Lower lobe of right lung (tissue), 2 donors: ENCODE measurements around the gene UBE2I. TPM values are rescaled to one million over a fixed set of nuclear protein-coding genes. Genes with fewer than 3 reads are reported as not detected.

Experiments
- ATAC-seq, 2 donors: fragments of 200-7000 bp; cut with Tn5 transposase; one replicate each; pipeline ENCODE4 v1.9.1; 2020 to 2022; ENCODE audit warnings: mild to moderate bottlenecking in 2 of 2, moderate library complexity in 2 of 2
- DNase-seq: peaks from one replicate; pipeline ENCODE4 v3.0.0-alpha.2; 2020
- H3K27ac ChIP-seq: fragments of 200-600 bp; one replicate; pipeline ENCODE4 v1.8.0; 2022
- H3K27me3 ChIP-seq: fragments of 200-600 bp; one replicate; pipeline ENCODE4 v1.8.0; 2022; ENCODE audit warnings: low read depth
- H3K36me3 ChIP-seq: fragments of 200-600 bp; one replicate; pipeline ENCODE4 v1.8.0; 2022; ENCODE audit warnings: mild to moderate bottlenecking
- H3K4me1 ChIP-seq: fragments of 200-600 bp; one replicate; pipeline ENCODE4 v1.8.0; 2022
- H3K4me3 ChIP-seq: fragments of 200-600 bp; one replicate; pipeline ENCODE4 v1.8.0; 2022; ENCODE audit warnings: mild to moderate bottlenecking
- H3K9me3 ChIP-seq: fragments of 200-600 bp; one replicate; pipeline ENCODE4 v1.8.0; 2022
- intact Hi-C: fragments of 100-400 bp; cut with DNase I; formaldehyde crosslinking; loops from one replicate; pipeline ENCODE4 v1.11.0; 2022
- total RNA-seq: library from RNA; stranded (reverse); fragmentation: NEBNext Ultra II Directional; extraction: Animal tissue kit (Norgen Biotek cat#: 25700); gene quantifications from one replicate; pipeline ENCODE4 v1.2.1, GENCODE V29; 2021
- TF ChIP-seq, protein P1 (sequence below): fragments of 200-600 bp; IDR thresholded peaks from one replicate; pipeline ENCODE4 v1.8.0; 2022; ENCODE audit warnings: antibody characterized with exemption, mild to moderate bottlenecking
- donor health status: DM: no; HTN: yes; CAD: no; lungs with severe emphysema.

Gene UBE2I
- total RNA-seq, 1 donor from 2014 or later = 93.4 TPM

DNA sequence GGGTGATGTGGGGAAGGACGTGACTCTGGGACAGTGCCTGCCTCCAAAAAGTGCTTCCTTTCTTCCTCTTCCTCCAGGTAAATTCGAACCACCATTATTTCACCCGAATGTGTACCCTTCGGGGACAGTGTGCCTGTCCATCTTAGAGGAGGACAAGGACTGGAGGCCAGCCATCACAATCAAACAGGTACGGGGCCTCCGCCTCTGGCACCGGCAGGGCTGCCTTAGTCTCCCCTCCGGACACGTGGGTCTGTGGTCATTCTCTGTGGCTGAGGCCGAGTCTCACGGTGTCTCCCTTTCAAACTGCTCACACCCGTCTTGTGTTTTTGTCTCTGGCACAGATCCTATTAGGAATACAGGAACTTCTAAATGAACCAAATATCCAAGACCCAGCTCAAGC lies 10.7 kb downstream of the UBE2I start:
- peaks cover 98% of the 10 kb centered on the region for H3K36me3 ChIP-seq
- no peaks in the 10 kb centered on the region for H3K4me1 ChIP-seq
- no peaks in the 10 kb centered on the region for H3K27me3 ChIP-seq
- ATAC-seq = no peak
- no peak for DNase-seq
- TF ChIP-seq, protein P1, sequence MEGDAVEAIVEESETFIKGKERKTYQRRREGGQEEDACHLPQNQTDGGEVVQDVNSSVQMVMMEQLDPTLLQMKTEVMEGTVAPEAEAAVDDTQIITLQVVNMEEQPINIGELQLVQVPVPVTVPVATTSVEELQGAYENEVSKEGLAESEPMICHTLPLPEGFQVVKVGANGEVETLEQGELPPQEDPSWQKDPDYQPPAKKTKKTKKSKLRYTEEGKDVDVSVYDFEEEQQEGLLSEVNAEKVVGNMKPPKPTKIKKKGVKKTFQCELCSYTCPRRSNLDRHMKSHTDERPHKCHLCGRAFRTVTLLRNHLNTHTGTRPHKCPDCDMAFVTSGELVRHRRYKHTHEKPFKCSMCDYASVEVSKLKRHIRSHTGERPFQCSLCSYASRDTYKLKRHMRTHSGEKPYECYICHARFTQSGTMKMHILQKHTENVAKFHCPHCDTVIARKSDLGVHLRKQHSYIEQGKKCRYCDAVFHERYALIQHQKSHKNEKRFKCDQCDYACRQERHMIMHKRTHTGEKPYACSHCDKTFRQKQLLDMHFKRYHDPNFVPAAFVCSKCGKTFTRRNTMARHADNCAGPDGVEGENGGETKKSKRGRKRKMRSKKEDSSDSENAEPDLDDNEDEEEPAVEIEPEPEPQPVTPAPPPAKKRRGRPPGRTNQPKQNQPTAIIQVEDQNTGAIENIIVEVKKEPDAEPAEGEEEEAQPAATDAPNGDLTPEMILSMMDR = no peak
- intact Hi-C loops = no loop called here
- no peak overlapping the region for H3K27ac ChIP-seq
- H3K9me3 ChIP-seq = no peaks in the 10 kb centered on the region
- H3K4me3 ChIP-seq = no peak overlapping the region

DNA sequence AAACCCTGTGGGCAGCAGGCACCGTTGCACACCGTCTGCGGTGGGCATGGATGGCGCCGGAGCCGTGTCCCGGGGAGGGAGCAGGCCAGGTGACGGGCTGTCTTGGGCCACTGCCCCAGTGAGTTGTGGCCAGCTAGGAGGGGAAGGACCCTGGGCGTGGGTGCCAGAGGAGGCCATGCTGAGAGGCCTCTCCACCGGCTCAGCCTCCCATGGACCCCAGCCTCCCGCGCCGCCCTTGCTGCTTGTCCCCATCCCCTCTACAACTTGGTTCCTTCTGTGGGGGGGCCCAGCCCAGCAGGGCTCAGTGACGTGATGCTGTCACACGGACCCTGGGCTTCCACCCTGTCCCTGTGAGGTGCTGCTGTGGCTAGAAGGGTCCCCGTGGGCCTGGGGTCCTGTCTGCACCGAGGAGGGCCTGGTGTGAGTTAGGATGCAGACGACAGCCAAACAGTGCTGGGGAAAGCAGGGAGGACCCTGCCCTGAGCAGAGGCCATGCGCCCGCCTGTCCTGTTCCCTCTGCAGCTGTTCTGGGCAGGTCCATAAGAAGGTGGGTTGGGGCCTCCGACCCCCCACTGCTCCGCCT lies 11.3 kb downstream of the UBE2I start:
- Histone ChIP-seq H3K4me1 (no peaks in the 10 kb centered on the region), H3K36me3 (peaks cover 98% of the 10 kb centered on the region), H3K4me3 (no peak overlapping the region), H3K27me3 (no peaks in the 10 kb centered on the region), H3K9me3 (no peaks in the 10 kb centered on the region), H3K27ac (no peak overlapping the region)
- intact Hi-C loops = no loop called here
- TF ChIP-seq, protein P1 = no peak
- DNase-seq (no peak), ATAC-seq (no peak)

DNA sequence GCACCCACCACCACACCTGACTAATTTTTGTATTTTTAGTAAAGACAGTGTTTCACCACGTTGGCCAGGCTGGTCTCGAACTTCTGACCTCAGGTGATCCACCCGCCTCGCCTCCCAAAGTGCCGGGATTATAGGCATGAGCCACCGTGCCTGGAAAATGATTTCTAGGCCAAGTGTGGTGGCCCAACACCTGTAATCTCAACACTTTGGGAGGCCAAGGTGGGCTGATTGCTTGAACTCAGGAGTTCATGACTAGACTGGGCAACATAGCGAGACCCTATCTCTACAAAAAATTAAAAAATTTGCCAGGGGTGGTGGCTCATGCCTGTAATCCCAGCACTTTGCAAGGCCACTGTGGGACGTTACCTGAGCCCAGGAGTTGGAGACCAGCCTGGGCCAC lies 13.0 kb downstream of the UBE2I start:
- peaks cover 87% of the 10 kb centered on the region for H3K36me3 ChIP-seq
- TF ChIP-seq, protein P1 = no peak
- no peak for ATAC-seq
- intact Hi-C loops = no loop called here
- H3K9me3 ChIP-seq = no peaks in the 10 kb centered on the region
- H3K4me1 ChIP-seq = no peaks in the 10 kb centered on the region
- H3K27ac ChIP-seq = no peak overlapping the region
- no peak for DNase-seq
- H3K27me3 ChIP-seq = no peaks in the 10 kb centered on the region
- no peak overlapping the region for H3K4me3 ChIP-seq

- Histone ChIP-seq H3K27ac (no peak overlapping the region), H3K27me3 (no peaks in the 10 kb centered on the region), H3K9me3 (no peaks in the 10 kb centered on the region), H3K36me3 (peaks cover 75% of the 10 kb centered on the region), H3K4me1 (no peaks in the 10 kb centered on the region), H3K4me3 (no peak overlapping the region)
- intact Hi-C loops = no loop called here
- TF ChIP-seq, protein P1 = no peak
- DNase-seq = no peak
- ATAC-seq = peak in 1 of 2 donors; percentile 7
Observed at GRCh38 chr16:1323296-1324239, 14.1 kb downstream of the UBE2I start.

GRCh38 chr16:1324286-1324826 lies 14.9 kb downstream of the UBE2I start:
- H3K27me3 ChIP-seq = no peaks in the 10 kb centered on the region
- H3K4me3 ChIP-seq = no peak overlapping the region
- H3K27ac ChIP-seq = no peak overlapping the region
- intact Hi-C loops = no loop called here
- TF ChIP-seq, protein P1 = no peak
- H3K4me1 ChIP-seq = no peaks in the 10 kb centered on the region
- no peaks in the 10 kb centered on the region for H3K9me3 ChIP-seq
- DNase-seq = no peak
- no peak for ATAC-seq
- H3K36me3 ChIP-seq = peaks cover 67% of the 10 kb centered on the region
